HUES48 (cell line): Measurements from ENCODE around the gene ITGA7.

Experiments
- H3K27ac ChIP-seq: one replicate; pipeline ENCODE4 v1.7.0; 2013; ENCODE audit warnings: low read depth, low read length, inconsistent platforms
- H3K27me3 ChIP-seq: 2 replicates; pipeline ENCODE4 v1.6.1; 2013; ENCODE audit warnings: mild to moderate bottlenecking, low read length; ENCODE audit not compliant: control insufficient read depth, insufficient read depth
- H3K36me3 ChIP-seq: 2 replicates; pipeline ENCODE4 v1.6.1; 2013; ENCODE audit warnings: low read length; ENCODE audit not compliant: control insufficient read depth, insufficient read depth
- H3K4me1 ChIP-seq: 2 replicates; pipeline ENCODE4 v1.6.1; 2013; ENCODE audit warnings: mild to moderate bottlenecking, low read length; ENCODE audit not compliant: control insufficient read depth, insufficient read depth
- H3K4me3 ChIP-seq: 2 replicates; pipeline ENCODE4 v1.5.1; 2013; ENCODE audit warnings: mild to moderate bottlenecking, low read depth, low read length
- H3K9ac ChIP-seq: 2 replicates; pipeline ENCODE4 v1.6.1; 2013; ENCODE audit warnings: mild to moderate bottlenecking, low read depth, low read length, moderate library complexity
- H3K9me3 ChIP-seq: 2 replicates; pipeline ENCODE4 v1.6.1; 2013; ENCODE audit warnings: low read length; ENCODE audit not compliant: control insufficient read depth, insufficient read depth

Gene ITGA7

DNA sequence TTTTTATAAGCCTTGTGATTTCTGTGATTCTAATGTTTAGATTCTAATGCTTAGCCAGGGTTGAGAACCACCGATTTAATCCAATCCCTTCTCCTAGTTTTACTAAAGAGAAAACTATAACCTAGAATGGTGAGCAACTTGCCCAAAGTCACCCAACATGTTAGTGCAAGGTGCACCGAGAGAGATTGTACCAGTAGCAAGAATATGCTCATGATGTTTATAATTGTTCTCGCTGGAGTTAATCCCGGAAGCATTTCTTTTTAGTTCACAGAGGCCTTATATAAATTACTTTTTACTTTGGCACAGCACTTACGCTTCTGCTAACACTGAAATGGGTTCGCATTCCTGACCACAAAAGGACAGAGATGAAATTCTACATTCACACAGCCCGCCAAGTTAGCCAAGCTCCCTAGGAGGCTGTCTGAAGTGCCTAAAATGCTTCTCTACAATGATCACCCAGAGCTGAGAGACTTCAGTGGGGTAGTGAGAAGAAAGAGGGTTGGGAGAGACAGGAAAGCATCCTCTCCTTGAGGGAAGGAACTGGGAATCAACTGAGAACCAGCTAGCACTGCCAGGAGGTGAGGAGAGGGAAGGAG is 7.6 kb upstream of the ITGA7 start:
- Histone ChIP-seq H3K9me3 (no peaks in the 10 kb centered on the region), H3K4me3 (peak overlapping the region; percentile 94), H3K36me3 (no peaks in the 10 kb centered on the region), H3K4me1 (peaks cover 21% of the 10 kb centered on the region), H3K9ac (0 out of 2 replicates have a peak overlapping the region, but pooled peaks have one; percentile 24), H3K27ac (peak overlapping the region; percentile 99), H3K27me3 (peaks cover 10% of the 10 kb centered on the region)

DNA sequence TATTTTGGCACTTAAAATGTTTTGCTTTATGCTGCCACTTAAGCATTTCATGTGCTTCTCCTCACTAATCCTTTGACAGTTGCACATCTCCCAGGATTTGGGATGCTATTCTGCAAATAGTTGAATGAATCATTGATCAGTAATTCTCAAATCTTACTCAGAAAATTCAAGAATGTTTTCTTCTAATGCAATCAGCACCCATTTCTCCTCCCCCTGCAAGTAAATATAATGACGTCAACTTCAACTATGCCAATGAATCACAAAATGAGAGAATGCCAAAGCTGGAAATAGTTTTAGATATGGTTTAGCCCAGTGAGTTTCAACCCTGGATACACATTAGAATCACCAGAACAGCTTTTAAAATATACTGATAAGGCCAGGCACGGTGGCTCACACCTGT is 6.0 kb upstream of the ITGA7 start:
- Histone ChIP-seq H3K9me3 (no peaks in the 10 kb centered on the region), H3K4me3 (no peak overlapping the region), H3K36me3 (no peaks in the 10 kb centered on the region), H3K27ac (no peak overlapping the region), H3K27me3 (peaks cover 14% of the 10 kb centered on the region), H3K4me1 (peaks cover 24% of the 10 kb centered on the region), H3K9ac (no peak overlapping the region)

DNA sequence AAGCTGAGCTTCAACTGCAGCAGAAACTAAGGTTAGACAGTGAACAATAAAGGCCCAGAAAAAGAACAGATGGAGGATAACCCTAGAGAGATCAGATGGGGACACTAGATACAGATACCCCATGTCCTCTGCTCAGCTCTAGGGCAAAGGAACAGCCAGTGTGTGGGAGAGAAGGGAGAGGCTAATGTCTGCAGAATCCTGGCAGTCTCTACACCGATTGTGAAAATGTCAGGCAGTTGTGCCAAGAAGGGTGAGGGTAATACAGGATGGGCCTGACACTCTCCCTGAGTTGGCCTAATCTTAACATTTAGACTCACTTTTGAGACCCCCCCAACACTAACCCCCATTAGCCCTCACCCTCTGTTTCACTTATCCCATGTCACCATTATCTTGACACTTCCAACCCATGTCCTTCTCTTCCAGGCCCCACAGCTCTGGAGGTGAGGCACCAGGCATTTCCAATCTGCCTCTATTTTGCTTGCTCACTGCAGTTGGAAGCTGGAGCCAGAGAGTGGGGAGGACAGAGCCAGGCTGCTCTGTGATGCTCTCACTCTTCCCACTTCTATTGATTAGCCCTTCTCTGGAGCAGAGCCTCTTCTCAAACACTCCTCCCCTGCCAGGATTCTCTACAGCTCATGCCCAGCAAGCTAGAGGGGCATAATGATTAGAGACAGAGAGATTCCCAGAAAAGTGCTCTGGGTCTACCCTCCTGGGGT is 5.2 kb upstream of the ITGA7 start:
- Histone ChIP-seq H3K27ac (no peak overlapping the region), H3K27me3 (peaks cover 14% of the 10 kb centered on the region)

DNA sequence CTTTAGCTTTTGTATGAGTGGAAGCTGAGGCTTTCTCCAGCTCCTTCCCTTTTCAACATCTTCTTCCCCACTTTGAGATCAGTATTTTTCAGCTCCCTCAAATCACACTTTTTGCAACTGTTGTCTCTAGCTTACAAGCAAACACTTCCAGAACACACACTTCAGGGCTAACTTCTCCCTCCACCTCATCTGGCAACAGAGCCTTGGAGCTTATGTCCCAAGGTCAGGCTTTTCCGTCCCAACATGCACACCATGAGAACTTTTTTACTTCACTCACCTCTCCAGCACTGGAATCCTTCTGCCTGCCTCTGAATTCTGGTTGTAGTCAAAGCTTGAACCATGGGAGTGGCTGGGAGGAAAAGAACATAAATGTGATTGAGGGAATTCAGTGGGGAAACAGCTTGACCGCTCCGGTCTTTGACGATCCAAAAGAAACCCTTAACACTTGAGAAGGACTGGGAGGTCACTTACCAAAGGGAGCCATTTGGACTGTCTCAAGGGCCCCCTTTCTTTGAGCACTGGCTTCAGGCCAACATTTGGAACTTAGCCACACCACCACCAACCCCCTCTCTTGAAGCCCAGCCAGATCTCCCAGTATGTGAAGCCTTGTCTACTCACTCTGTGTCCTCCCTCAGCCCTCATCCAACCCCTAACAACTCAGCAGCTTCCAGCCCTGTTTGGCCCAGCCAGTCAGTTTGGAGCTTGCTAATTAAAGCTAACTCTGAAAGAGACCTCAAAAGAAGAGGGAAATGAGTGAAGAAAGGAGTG is 4.3 kb upstream of the ITGA7 start:
- Histone ChIP-seq H3K27me3 (peaks cover 15% of the 10 kb centered on the region), H3K36me3 (no peaks in the 10 kb centered on the region), H3K27ac (no peak overlapping the region)

More for the DNA sequence above, 5.2 kb upstream of the ITGA7 start:
- H3K4me3 ChIP-seq: no peak overlapping the region
- no peaks in the 10 kb centered on the region for H3K9me3 ChIP-seq
- H3K4me1 ChIP-seq: peaks cover 20% of the 10 kb centered on the region
- no peaks in the 10 kb centered on the region for H3K36me3 ChIP-seq
- no peak overlapping the region for H3K9ac ChIP-seq

DNA sequence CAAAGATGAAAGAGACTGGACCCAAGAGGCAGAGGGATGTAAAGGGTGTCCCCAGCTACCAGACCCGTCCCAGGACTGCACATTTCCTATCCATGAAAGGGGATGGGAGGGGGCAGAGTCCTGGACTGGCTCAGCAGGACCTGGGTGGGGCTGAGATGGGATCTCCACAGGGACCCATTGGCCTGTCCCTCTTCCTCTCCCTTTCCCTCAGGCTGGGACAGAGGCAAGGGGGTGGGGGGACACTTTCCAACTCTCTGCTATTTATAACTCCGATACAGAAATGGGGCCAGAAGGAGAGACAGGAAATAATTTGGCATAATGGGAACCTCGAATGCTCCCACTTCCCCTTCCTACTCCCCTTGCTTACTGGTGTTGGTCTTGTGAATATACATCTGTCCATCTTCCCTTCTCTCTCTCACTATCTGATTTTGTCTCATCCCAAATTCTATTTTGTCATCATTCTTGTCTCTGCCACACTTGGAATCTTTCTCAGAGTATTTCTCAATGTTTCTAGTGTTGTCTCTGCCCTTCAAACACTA is 1.1 kb upstream of the ITGA7 start:
- Histone ChIP-seq H3K9ac (no peak overlapping the region), H3K9me3 (no peaks in the 10 kb centered on the region), H3K36me3 (no peaks in the 10 kb centered on the region), H3K27ac (no peak overlapping the region), H3K4me1 (peaks cover 28% of the 10 kb centered on the region), H3K27me3 (peaks cover 20% of the 10 kb centered on the region), H3K4me3 (peak overlapping the region; percentile 90)

More for the DNA sequence above, 4.3 kb upstream of the ITGA7 start:
- H3K4me3 ChIP-seq: no peak overlapping the region
- H3K4me1 ChIP-seq: peaks cover 12% of the 10 kb centered on the region
- no peaks in the 10 kb centered on the region for H3K9me3 ChIP-seq
- H3K9ac ChIP-seq: no peak overlapping the region

DNA sequence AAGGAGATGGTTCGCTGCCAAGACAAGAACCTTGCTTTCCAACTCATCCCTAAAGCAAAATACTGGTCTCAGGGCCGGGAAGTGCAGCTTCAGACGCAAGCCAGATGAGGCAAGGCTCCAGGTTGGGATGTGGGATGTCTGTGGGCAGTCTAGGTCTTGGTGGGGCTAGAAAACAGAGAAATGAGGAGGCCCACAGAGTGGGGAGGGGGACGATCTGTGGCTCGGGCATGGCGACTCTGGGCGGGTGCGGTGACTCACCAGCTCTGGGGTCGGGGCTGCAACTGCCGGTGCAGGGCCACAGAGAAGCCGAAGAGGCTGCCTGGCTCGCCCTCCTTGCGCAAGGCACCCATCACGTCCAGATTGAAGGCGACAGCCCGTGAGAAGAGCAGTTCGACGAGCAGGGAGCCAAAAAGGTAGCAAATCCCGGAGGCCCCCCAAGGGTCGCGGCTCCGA is 459 bp downstream of the ITGA7 start:
- Histone ChIP-seq H3K4me3 (peak overlapping the region; percentile 90), H3K27me3 (peaks cover 16% of the 10 kb centered on the region), H3K4me1 (peaks cover 28% of the 10 kb centered on the region), H3K27ac (peak overlapping the region; percentile 51), H3K9ac (peak overlapping the region; percentile 61), H3K9me3 (no peaks in the 10 kb centered on the region), H3K36me3 (no peaks in the 10 kb centered on the region)

DNA sequence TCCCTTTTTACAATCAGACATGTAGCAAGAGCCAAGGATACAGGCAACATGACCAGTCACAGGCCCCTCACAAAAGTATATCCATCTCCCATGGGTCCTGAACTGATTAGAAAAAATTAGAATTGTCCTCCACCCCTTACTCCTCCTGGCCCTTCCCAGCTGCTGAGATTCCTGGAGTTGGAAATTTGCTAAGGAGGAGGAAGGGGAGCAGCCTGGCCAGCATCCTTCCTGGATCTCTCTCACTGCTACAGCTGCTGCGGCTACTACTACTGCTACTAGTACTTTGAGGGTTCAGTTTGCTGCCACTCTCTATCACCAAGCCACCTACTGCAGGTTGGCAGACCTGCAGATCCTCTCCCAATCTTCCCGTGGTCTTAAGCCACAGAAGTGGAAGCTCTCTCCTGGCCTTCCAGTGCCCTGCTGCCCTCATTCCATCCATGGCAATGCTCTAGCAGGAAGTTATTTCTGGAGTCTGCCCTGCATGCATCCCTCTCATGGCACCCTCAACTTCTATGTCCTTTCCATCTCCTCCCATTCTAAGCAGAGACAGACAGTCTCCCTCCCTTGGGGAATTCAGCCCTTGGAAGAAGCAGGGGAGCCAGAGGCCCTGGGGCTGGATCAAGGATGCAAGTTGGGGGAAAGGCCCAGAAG is 1.0 kb downstream of the ITGA7 start:
- Histone ChIP-seq H3K4me3 (peak overlapping the region; percentile 90), H3K9ac (no peak overlapping the region)

DNA sequence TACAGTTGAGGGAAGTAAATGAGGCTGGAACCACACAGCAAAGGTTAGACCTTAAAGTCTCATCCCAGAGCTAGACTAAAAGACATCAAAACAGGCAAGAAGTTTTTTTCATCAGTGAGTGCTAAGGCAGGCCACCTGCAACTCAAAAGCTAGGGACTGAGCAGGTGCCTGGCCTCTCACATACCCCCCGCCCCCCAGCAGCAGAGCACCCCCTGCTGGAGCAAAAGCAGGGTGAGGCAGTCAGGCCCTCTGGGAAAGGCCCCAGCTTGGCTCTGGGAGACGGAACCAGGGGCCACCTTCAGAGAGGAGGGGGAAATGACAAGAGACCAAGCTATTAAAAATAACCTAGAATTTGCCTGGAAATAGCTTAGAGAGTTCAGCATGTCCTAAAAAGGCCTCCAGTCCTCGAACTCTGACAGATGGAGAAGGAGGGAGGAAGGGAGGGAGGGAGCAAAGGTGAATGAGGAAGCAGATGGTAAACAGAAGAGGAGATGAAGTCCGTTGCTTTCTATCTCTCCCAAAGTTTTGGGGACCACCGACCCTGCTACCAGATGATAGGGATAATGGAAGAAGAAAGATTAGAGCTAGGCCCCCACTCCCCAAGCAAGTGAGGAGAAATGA is 1.8 kb downstream of the ITGA7 start:
- no peak overlapping the region for H3K27ac ChIP-seq
- H3K4me3 ChIP-seq: peak overlapping the region; percentile 90; the same call in 1 of the 2 replicates
- H3K27me3 ChIP-seq: peaks cover 10% of the 10 kb centered on the region; the same call in 1 of the 2 replicates
- no peak overlapping the region for H3K9ac ChIP-seq
- H3K4me1 ChIP-seq: peaks cover 28% of the 10 kb centered on the region
- no peaks in the 10 kb centered on the region for H3K36me3 ChIP-seq
- no peaks in the 10 kb centered on the region for H3K9me3 ChIP-seq

More for the DNA sequence above, 1.0 kb downstream of the ITGA7 start:
- Histone ChIP-seq H3K36me3 (no peaks in the 10 kb centered on the region), H3K27ac (peak overlapping the region; percentile 10), H3K9me3 (no peaks in the 10 kb centered on the region), H3K4me1 (peaks cover 28% of the 10 kb centered on the region), H3K27me3 (peaks cover 11% of the 10 kb centered on the region)

DNA sequence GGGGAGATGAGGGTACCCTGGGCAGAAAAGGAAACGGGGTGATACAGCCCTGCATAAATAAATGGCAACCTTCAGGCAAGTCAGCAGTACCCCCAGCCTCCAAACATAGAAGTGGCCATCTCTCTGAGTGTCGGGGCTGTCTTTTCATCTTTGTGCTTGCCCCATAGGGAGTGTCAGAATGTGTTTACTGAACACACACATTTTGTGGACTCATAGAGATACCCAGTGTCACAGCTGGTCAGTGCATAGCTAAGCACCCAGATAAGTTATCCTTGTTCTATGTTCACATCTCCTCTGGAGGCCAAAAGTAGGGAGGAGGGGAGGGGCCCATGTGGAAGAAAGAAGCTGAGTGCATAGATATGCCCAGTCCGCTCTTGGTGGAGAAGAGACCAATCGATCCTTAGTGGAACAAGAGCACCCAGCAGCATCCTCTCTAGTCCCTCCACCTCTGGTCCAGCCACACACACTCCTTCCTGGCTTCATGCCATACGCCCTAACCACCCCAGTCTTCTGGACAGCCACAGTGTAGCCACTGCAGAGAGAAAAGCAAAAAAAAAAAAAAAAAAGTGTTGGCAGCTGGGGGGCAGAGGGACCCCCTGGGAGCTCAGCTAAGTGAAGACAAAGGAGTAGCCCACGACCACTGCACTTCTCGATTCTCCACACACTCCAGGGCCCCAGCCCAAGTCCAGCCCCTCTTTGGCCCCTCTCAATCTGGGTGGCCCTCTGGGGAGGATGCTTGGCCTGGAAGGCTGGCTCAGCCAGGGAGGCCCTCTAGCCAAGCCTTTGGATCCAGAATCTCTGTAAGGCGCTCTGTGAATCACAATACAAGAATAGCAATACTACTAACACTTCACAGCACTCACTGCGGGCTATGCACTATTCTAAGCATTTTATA is 2.6 kb downstream of the ITGA7 start:
- peaks cover 10% of the 10 kb centered on the region; the same call in 1 of the 2 replicates for H3K27me3 ChIP-seq
- H3K27ac ChIP-seq: no peak overlapping the region
- no peak overlapping the region for H3K4me3 ChIP-seq
- no peaks in the 10 kb centered on the region for H3K36me3 ChIP-seq
- no peaks in the 10 kb centered on the region for H3K9me3 ChIP-seq
- H3K4me1 ChIP-seq: peaks cover 28% of the 10 kb centered on the region
- H3K9ac ChIP-seq: no peak overlapping the region
